CD4-positive, alpha-beta T cell treated with Interleukin-1 beta for 1 hour (primary cell): ENCODE measurements around the gene SMIM43.
A peak's percentile ranks its signal among the peaks of the same experiment; 100 is the strongest.
"Not testable (repeated sequence)": the region's sequence is repeated elsewhere in the genome, so short reads cannot be mapped to it uniquely, and the experiment has no call there.

Experiments
- DNase-seq, 2 donors: peaks; one replicate each; pipeline ENCODE4 v3.0.0-alpha.2; 2020 to 2022

The SMIM43 gene

DNA sequence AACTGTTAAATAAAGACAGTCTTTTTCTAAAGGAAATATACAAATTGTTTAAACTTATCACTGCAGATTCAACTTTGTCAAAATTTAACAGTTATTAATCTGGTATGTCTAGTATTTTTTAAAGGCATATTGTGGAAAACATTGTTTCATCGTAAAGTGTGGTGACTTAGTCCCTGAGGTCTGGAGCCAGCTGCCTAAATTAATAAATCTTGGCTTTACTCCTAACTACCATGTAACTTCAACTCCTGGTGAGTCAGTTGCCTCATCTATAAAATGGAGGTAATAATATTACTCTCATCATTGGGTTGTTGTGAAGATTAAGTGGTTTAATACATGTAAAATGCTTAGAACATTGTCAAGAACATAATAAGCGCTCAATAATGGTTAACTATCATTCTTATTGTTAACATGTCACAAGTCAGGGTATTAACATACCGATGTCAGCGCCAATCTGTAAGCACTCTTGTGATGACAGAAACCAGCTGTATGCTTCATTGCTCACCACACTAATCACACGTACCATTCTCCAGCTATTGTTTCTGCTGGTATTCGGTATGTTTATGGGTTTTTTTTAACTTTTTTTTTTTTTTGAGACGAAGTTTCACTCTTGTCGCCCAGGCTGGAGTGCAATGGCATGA lies 14.1 kb upstream of the SMIM43 start:
- no peak for DNase-seq

DNA sequence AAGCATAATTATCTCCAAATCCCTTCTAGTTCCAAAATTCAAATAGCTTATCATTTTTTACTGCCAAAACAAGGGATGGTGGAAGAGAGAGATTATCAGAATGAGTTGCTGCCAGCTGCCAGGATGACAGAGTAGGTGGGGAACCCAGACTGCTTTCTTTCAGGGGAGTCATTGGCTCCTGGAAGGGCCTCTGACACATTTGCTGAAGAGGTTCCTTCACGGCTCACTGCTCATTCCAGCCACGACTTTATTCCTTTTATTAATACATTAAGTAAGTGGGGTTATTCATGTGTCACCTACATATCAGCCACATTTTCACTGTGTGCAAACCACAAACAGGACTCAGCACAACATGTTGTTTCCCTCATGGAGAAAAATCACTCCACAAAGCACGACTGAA lies 12.7 kb upstream of the SMIM43 start:
- DNase-seq: no peak

DNA sequence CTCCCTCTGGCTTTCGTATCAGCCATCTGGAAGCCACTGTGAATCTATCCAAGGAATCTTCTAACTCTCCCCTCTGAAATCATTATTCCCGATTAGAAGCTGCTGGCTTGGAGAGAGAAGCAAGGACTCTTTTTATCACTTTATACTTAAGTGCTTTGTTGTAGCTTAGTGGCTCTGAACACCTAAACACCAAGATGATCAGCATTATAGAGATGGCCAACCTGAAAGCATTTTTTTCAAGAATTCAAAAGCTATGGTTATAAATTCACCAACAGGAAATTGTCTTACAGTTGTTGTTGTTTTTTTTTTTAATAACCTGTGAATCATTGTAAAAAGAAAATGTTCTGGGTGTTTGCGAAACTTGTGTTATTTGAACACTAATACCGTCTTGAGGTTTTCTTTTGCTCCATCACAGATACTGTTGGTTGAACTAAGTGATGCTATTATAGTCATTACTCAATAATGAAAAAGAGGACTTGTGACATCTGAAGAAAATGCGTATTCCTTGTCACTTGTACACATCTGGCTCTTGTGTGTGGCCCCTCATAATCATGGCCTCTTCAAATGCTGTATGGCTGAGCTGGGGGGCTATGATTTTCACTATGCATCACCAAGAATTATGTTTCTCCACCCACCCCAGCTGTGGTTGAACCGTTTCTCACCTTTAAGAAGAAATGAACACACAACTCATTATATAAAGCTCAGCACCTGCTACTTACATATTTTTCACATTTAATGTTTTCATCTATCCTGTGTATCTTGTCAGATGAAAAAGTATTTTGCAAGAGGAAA lies 11.8 kb upstream of the SMIM43 start:
- DNase-seq: no peak

- no peak for DNase-seq
These were observed 8.9 kb upstream of the SMIM43 start for GRCh38 chr4:121773883-121774282.

DNA sequence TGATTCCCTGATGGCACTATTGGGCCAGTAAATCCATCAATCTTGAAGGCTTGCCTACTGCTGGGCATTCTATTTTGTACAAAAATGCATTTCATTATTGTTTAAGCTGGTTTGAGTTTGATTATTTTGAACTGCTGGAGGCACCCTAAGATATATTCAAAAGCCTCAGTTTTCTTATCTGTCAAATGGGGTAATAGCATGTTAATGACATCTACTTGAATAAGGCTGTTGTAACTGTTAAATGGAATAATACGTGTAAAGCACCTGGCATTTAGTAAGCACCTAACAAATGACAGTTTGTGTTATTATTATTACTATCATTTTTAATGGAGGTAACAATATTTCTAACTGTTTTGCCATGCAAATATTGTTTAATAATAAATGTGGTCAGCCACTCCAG lies 6.9 kb upstream of the SMIM43 start:
- no peak for DNase-seq

- DNase-seq: no peak
These were observed 4.4 kb upstream of the SMIM43 start for GRCh38 chr4:121769341-121769740.

DNA sequence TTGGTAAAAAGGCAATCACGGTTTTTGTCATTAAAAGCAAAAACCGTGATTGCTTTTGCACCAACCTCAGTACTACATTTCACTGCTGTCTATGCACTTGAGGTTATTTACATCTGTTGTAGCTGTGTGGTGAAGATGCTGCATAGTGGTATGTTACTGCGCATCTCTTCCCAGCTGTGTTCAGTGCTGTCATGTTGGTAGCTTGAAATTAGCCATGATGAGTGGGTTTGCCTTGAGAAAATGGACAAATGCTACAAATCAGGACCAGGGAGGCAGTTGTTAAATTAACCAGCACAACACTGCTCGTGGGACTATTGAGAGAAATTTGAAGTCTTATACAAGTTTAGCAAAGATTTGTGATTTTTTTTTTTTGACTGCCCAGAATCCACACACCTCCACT lies 2.2 kb upstream of the SMIM43 start:
- no peak for DNase-seq

GRCh38 chr4:121765971-121766538 lies 1.1 kb upstream of the SMIM43 start:
- no peak for DNase-seq

DNA sequence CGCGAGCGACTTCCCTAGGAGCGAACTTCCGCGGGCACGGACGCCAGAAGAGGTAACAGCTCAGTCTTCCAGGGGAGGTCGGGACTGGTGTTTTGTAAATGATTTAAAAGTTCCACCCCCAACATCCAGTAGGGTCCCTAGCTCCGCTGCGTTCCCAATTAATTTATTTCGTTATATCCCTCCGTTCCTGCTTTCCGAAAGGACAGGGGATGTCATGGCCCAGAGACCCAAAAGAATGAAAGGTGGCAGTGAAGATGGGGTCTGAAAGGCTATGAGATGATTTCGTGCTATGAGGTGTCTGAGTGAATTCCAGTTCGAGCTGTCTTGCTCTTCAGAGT lies 373 bp upstream of the SMIM43 start:
- no peak for DNase-seq

GRCh38 chr4:121764303-121764701 lies 662 bp downstream of the SMIM43 start:
- DNase-seq: no peak

GRCh38 chr4:121760205-121760604 lies 4.8 kb downstream of the SMIM43 start:
- no peak for DNase-seq

DNA sequence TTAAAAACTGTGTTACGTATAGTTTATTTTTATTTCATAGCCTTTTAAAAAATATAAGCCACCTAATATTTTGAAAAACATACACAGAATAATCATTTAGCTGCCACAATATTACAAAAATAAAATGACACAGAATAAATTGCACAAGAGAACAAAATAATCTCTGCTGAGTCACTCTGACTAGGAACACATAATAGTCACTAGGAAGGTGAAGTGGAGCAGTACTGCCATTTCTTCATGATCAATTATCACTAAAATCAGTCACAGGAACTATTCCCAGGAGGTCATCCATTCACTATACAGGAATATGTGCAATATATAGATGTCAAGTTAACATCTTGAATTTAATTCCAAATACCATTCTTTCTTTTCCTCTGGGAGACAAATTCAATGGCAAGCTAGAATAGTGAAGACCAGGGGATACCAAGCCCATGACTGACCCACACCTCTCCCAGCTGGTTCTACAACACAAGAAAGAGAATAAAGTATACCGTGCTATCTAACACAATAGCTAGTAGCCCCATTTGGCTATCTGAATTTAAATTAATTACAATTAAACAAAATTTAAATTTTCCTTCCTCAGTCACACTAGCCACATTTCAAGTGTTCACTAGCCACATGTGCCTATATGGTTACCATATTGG lies 5.9 kb downstream of the SMIM43 start:
- no peak for DNase-seq

- DNase-seq: not testable (repeated sequence)
These were observed 12.8 kb downstream of the SMIM43 start for GRCh38 chr4:121752142-121752541.

DNA sequence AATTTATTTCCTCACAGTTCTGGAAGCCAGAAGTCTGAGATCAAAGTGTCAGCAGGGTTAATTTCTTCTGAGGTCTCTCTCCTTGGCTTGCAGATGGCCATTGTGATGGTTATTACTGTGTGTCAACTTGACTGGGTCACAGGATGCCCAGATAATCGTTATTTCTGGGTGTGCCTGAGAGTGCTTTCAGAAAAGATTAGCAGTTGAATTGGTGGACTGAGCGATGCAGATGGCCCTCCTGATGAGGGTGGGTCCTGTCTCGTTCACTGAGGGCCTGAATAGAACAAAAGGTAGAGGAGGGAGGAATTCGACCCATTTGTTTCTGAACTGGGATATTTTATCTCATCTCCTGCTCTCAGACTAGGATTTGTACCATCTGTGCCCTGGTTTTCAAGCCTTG lies 15.7 kb downstream of the SMIM43 start:
- DNase-seq: no peak

DNA sequence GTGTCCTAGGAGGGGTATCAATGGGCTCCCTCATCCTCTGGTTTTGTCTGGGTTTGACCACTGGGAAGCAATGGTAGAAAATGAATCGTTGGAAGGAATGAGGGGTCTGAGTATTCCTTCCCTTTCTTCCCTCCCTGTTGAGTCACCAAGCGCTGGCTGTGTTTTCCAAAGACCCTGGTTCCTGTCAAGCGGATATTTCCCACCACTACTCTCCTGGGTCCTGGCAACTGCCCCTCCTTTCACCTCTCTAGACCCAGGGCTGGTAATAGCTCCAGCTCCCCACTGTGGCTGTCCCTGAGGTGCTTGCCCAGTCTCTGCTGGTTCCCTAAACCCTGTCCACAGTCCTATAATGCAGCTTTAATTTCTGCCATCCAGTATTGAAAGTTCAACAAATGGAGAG lies 22.2 kb downstream of the SMIM43 start:
- DNase-seq: no peak

- DNase-seq: no peak
These were observed 23.2 kb downstream of the SMIM43 start for GRCh38 chr4:121741751-121742150.

DNA sequence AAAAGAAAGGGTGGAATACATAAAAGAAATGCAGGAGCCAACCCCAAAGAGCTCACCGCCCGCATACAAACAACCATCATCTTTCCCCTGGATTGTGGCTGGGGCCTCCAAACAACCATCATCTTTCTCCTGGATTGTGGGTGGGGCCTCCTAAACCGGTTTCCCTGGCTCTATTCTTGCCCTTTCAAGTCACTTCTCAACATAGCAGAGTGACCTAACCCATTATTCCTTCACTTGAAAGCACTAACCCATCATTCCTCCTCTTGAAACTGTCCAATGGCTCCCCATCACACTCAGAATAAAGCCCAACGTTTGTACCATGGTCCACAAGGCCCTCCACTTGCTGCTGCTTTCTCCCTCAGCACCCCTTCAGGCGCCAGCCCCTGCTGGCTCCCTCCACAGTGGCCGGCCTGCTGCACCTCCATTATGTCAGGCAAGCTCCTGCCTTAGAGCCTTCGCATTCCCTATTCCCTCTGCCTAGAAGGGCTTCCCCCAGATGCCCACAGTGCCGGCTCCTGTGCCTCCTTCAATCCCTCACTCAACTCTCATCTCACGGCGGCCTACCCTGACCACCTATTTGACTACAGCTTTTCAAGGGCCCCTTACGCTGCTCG lies 24.1 kb downstream of the SMIM43 start:
- DNase-seq: no peak

GRCh38 chr4:121739575-121739974 lies 25.4 kb downstream of the SMIM43 start:
- DNase-seq: no peak

GRCh38 chr4:121738780-121739535 lies 26.0 kb downstream of the SMIM43 start:
- no peak for DNase-seq

DNA sequence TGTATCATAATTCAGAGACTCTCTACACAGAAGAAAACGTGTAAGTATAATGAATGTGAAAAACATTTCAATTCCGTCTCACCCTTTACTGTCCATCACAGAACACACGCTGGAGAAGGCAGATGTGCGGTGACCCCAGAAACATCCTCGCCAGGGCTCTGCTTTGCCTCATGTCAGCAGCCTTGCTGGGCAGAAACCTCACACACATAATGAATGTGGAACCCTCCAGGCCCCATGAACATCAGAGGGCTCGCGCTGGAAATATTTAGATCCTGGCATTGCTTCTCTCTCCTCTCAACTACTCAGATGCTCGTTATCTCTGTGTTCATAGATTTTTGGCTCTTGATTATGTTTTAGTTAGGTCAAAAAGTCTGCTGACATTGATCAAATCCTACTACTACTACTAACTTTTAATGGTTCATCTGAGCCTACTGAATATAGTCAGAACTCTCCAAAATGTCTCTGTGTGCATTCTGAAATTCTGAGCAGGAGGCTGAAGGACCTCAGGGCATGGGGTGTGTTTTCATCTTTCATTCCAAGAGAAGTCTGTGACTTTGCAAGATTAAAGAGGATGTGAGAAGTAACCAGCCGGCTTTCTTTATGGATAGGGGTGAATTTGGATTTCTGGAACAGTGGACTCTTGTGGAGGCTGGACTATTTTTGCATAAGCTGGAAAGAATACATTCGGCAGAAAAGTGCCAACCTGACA lies 27.0 kb downstream of the SMIM43 start:
- DNase-seq: no peak

DNA sequence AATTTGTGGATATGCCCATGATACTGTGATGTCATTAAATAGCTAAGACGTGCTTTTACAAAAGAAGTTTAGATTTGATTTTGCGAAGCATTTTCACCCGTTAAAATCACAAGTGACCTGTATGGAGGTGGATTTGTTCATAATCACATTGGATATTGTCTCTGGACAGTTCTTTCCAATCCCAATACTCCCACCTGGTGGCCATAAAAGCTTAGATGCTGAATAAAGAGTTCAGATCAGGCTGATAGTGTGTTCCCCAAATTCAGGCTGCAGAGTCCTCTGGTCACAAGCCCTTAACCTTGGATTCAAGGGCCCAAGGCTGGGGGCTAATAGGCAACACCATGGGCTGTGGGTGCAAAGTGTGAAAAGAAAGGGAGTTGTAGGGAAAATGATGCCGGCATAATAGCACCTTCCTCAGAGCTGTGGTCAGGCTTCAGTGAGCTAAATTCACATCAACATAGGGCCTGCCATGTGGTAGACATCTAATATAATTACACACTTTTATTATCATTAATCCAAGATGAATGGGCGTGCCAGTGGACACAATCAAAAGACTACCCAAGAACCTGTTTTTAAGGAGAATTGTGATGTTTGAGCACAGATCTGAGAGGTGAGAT lies 28.1 kb downstream of the SMIM43 start:
- DNase-seq: peak in 1 of 2 donors; percentile 36

DNA sequence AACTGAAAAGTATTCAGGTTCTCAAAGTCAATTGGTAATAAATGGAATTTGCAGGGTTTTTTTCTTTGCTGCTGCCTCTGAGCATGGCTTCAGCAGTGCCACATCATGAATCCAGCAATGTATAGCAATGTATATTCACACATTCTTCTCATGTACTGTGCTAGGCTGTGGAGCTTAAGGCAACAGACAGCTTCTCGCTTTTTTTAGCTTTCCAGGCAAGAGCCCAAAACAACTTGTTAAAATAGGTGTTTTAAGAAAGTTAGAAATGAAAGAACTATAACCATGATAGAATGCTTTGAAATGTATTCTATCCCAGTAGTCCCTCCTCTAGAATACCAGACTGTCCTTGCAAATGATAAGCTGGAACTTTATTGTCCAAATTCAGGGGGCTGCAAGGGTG lies 30.4 kb downstream of the SMIM43 start:
- no peak for DNase-seq
